RWPE2 (cell line): Measurements from ENCODE around the gene ENGASE.

Experiments used
- ATAC-seq: fragments of 200-7000 bp; cut with Tn5 transposase; 3 replicates; pipeline ENCODE4 v1.9.1; 2021; ENCODE audit warnings: low read depth
- DNase-seq: peaks from one replicate; pipeline ENCODE4 v3.0.0-alpha.2; 2020; ENCODE audit warnings: low spot score
- H3K27ac ChIP-seq: fragments of 450-650 bp; 2 replicates; pipeline ENCODE4 v1.5.1; 2017; ENCODE audit warnings: mild to moderate bottlenecking; ENCODE audit not compliant: poor library complexity, severe bottlenecking
- H3K27me3 ChIP-seq: fragments of 250-450 bp; sonication (Bioruptor Pico); 2 replicates; pipeline ENCODE4 v1.5.1; 2021; ENCODE audit warnings: mild to moderate bottlenecking, moderate library complexity; ENCODE audit not compliant: insufficient read depth, poor library complexity, severe bottlenecking
- H3K36me3 ChIP-seq: fragments of 250-450 bp; sonication (Bioruptor Pico); 2 replicates; pipeline ENCODE4 v1.5.1; 2020; ENCODE audit warnings: low read depth, mild to moderate bottlenecking, moderate library complexity
- H3K4me1 ChIP-seq: fragments of 250-450 bp; sonication (Bioruptor Pico); 2 replicates; pipeline ENCODE4 v1.5.1; 2021; ENCODE audit warnings: mild to moderate bottlenecking, moderate library complexity; ENCODE audit not compliant: insufficient read depth, poor library complexity, severe bottlenecking
- H3K4me3 ChIP-seq: fragments of 250-450 bp; sonication (Bioruptor Pico); 2 replicates; pipeline ENCODE4 v1.5.1; 2021; ENCODE audit warnings: mild to moderate bottlenecking, moderate library complexity; ENCODE audit not compliant: severe bottlenecking
- H3K9me3 ChIP-seq: fragments of 250-450 bp; sonication (Bioruptor Pico); 2 replicates; pipeline ENCODE4 v1.5.1; 2021; ENCODE audit warnings: mild to moderate bottlenecking, moderate library complexity; ENCODE audit not compliant: severe bottlenecking
- TF ChIP-seq, protein P1 (sequence below): fragments of 450-650 bp; IDR thresholded peaks from one replicate; pipeline ENCODE4 v1.5.1; 2017; ENCODE audit warnings: mild to moderate bottlenecking, moderate library complexity; ENCODE audit not compliant: poor library complexity, severe bottlenecking

Gene ENGASE

DNA sequence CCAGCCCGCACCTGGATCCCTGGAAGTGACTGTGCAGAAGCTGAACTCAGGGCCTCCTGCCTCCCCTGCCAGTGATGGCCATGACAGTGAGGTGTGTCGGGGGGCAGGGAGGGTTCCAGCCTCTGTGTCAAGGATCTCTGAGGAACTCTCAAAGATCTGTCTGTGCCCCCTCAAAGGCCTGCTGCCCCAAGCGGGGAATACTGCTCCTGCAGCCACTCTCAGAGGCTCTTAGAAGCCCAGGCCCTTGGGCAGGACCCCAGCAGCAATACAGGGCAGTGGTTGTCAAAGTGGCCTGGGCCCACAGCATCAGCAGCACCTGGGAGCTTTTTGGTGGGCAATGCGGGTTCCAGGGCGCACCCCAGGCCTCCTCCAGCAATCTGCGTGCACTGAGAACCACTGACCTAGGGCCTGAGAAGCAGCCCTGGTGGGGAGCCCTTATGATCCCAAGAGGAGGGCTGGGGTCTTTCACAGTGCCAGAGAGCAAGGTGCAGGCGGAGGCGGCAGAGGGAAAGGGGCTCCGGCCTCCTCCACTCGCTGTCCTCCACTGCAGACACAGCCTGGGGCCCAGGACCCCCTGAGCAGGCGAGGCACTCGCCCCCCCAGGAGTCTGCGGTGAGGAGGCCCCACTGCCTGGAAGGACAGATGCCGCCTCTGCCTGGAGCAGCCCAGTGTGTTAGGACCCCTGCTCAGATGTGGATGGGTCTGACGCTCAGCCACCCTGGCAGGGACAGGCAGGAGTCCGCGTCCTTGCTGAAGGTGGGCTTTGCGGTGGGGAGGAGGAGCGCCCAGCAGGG is 42.1 kb downstream of the ENGASE start:
- no peaks in the 10 kb centered on the region for H3K9me3 ChIP-seq
- no peaks in the 10 kb centered on the region for H3K4me1 ChIP-seq
- TF ChIP-seq, protein P1, sequence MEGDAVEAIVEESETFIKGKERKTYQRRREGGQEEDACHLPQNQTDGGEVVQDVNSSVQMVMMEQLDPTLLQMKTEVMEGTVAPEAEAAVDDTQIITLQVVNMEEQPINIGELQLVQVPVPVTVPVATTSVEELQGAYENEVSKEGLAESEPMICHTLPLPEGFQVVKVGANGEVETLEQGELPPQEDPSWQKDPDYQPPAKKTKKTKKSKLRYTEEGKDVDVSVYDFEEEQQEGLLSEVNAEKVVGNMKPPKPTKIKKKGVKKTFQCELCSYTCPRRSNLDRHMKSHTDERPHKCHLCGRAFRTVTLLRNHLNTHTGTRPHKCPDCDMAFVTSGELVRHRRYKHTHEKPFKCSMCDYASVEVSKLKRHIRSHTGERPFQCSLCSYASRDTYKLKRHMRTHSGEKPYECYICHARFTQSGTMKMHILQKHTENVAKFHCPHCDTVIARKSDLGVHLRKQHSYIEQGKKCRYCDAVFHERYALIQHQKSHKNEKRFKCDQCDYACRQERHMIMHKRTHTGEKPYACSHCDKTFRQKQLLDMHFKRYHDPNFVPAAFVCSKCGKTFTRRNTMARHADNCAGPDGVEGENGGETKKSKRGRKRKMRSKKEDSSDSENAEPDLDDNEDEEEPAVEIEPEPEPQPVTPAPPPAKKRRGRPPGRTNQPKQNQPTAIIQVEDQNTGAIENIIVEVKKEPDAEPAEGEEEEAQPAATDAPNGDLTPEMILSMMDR, result no peak
- H3K27ac ChIP-seq, result no peak overlapping the region
- no peak overlapping the region for H3K4me3 ChIP-seq
- ATAC-seq (no peak), DNase-seq (no peak)
- H3K36me3 ChIP-seq, result no peaks in the 10 kb centered on the region
- H3K27me3 ChIP-seq, result peaks cover 79% of the 10 kb centered on the region

DNA sequence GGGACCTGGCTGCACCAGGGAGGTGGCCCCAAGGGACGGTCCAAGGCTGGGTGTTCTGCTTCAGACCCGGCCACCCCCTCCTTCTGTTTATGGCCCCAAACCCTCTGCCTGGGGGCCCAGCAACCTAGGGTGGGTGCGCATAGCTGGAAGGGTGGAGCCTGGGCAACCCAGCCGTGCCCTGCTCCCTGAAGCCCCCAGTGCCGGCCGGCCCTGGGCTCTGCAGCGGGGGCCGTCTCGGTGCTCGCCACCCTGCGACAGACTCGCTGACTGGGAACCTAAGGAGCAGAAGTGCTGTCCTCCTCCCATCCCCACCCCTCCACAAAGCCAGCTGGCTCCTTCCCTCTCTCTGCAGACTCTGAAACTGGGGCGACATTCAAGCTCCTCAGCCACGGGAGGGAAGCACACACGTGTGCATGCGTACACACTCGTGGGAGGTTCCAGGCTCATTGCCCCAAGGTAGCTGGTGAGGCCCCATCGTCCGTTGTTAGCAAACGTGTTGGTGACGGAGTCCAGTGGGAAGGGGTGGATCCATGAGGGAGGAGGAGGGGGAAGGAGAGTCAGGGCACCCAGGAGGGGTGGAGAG is 43.4 kb downstream of the ENGASE start:
- DNase-seq (no peak), ATAC-seq (no peak)
- H3K27ac ChIP-seq, result no peak overlapping the region
- no peak overlapping the region for H3K4me3 ChIP-seq
- H3K9me3 ChIP-seq, result no peaks in the 10 kb centered on the region
- H3K4me1 ChIP-seq, result no peaks in the 10 kb centered on the region
- no peaks in the 10 kb centered on the region for H3K36me3 ChIP-seq
- peaks cover 76% of the 10 kb centered on the region for H3K27me3 ChIP-seq
- TF ChIP-seq, protein P1, result no peak

DNA sequence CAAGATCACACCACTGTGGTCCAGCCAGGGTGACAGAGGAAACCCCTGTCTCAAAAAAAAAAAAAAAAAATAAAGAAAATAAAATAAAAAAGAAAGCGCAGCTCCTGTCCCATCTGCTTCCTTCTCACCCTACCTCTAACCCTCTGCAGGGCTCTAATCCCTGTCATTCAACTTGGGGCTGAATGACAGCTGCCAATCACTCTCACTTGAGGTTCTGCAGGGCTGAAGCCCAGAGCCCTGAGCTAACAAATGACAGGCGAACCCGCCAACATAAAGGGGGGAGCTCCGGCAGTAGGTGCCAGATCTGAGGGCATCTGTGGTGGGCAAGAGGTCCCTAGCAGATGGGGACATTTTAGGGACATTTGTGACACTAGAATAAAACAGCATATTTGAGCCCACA is 44.3 kb downstream of the ENGASE start:
- no peak for ATAC-seq
- peaks cover 75% of the 10 kb centered on the region for H3K27me3 ChIP-seq
- no peak for DNase-seq
- H3K36me3 ChIP-seq, result no peaks in the 10 kb centered on the region
- H3K27ac ChIP-seq, result no peak overlapping the region
- no peaks in the 10 kb centered on the region for H3K9me3 ChIP-seq
- TF ChIP-seq, protein P1, result no peak
- H3K4me1 ChIP-seq, result no peaks in the 10 kb centered on the region
- H3K4me3 ChIP-seq, result no peak overlapping the region

DNA sequence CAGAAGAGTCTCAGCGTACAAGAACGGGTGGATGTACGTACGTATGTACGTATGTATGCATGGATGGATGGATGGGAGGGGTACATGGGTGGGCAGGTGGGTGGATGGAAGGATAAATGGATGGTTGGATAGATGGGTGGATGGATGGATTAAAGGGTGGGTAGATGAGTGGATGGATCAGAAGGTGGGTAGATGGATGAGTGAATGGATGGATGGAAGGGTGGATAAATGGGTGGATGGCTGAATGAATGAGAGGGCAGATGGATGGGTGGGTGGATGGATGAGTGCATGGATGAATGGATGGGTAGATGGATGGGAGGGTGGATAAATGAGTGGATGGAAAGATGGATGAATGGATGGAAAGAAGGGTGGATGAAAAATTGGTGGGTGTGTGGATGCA is 45.6 kb downstream of the ENGASE start:
- no peaks in the 10 kb centered on the region for H3K4me1 ChIP-seq
- no peaks in the 10 kb centered on the region for H3K9me3 ChIP-seq
- no peak overlapping the region for H3K4me3 ChIP-seq
- no peak overlapping the region for H3K27ac ChIP-seq
- ATAC-seq, result no peak
- no peaks in the 10 kb centered on the region for H3K36me3 ChIP-seq
- TF ChIP-seq, protein P1, result no peak
- H3K27me3 ChIP-seq, result peaks cover 74% of the 10 kb centered on the region
- DNase-seq, result no peak

DNA sequence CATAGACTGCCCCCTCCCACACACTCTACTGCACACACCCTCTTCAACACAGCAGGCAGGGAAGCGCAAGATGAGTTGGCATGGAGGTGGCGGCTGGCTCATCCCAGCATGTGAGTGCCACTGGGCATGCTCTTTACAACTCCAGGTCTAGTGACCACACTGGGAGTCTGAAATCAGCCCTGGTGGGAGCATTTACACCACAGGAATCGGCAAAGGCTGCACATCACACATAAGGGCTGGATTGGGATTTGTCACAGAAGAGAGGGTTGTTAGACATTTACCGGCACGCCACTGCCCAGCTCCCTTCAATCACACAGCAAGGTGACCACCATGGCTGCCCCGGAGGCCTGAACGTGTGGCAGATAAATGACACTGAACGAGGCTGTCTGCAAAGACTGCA is 49.4 kb downstream of the ENGASE start:
- no peak for ATAC-seq
- Histone ChIP-seq H3K4me3 (no peak overlapping the region), H3K4me1 (no peaks in the 10 kb centered on the region), H3K36me3 (no peaks in the 10 kb centered on the region), H3K27me3 (peaks cover 78% of the 10 kb centered on the region), H3K9me3 (no peaks in the 10 kb centered on the region), H3K27ac (no peak overlapping the region)
- DNase-seq, result no peak
- TF ChIP-seq, protein P1, result no peak
